Measurements from ENCODE around the gene AGFG2.

The AGFG2 gene

DNA sequence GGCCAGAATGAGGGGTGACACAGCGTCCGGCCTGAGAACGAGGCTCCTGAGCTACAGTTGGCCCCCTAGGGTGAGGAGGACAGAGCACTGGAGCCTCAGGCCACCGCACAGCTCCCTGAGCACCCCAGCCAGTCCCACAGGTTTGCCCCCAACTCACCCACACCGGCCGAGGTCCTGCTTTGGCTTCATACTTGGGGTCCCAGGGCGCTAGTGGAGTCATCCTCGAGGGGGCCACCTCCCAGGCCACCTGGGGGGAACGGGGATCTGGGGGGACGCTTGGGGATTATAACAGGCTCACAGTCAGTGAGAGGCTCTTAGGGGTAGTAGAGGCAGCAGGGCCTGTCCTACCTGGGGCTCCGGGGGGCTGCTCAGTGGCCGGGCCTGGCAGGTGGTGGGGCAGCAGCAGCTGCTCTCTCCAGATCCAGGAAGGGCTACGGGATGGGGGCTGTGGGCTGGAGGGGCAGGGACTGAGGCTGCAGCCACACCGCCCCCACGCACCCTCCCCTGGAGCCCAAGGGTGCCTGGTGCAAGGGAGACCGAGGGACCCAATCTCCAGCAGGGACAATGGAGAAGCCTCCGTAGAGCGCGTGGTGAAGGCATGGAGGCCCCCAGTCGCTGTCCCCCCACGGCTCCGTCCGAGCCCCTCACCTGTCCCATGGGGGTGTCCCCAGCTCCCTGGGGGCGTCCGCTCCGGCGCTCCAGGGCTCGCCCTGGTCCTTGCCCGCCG, 34.1 kb downstream of the AGFG2 start:
- no peak overlapping the region for H2AFZ ChIP-seq (ENCODE audit: low read depth, low read length)
- no peaks in the 10 kb centered on the region for H3K36me3 ChIP-seq (replicated peaks; ENCODE audit: low read depth, low read length)
- no peak overlapping the region for H3K27ac ChIP-seq (ENCODE audit: low read length)
- no peaks in the 10 kb centered on the region for H3K4me1 ChIP-seq (ENCODE audit: low read length)
- H3K27me3 ChIP-seq (ENCODE audit: low read depth, low read length): no peaks in the 10 kb centered on the region
- TF ChIP-seq EZH2phosphoT487 (IDR thresholded peaks at IDR 0.05; ENCODE audit: low read depth): no peak
- TF ChIP-seq CTCF (IDR thresholded peaks at IDR 0.05; ENCODE audit: low read depth, low read length): no peak
- no peaks in the 10 kb centered on the region for H3K79me2 ChIP-seq (ENCODE audit: low read length)
- no peak overlapping the region for H3K4me2 ChIP-seq (ENCODE audit: low read length)
- H3K9ac ChIP-seq (ENCODE audit: low read length): no peak overlapping the region
- H3K9me3 ChIP-seq (ENCODE audit: insufficient read depth, low read length): no peaks in the 10 kb centered on the region
- no peaks in the 10 kb centered on the region for H4K20me1 ChIP-seq (ENCODE audit: insufficient read depth, low read length)
- no peak overlapping the region for H3K4me3 ChIP-seq (ENCODE audit: low read length)

- no peaks in the 10 kb centered on the region for H3K27me3 ChIP-seq (ENCODE audit: low read depth, low read length)
- no peaks in the 10 kb centered on the region for H3K79me2 ChIP-seq (ENCODE audit: low read length)
- H3K4me1 ChIP-seq (ENCODE audit: low read length): no peaks in the 10 kb centered on the region
- no peak within 1 kb of the TSS for H3K4me2 ChIP-seq (ENCODE audit: low read length)
- H3K4me3 ChIP-seq (ENCODE audit: low read length): no peak within 1 kb of the TSS
- H3K9ac ChIP-seq (ENCODE audit: low read length): no peak within 1 kb of the TSS
- H2AFZ ChIP-seq (ENCODE audit: low read depth, low read length): no peak within 1 kb of the TSS
- no peaks in the 10 kb centered on the region for H3K9me3 ChIP-seq (ENCODE audit: insufficient read depth, low read length)
- H3K27ac ChIP-seq (ENCODE audit: low read length): no peak within 1 kb of the TSS
- peaks cover 3% of the 10 kb centered on the region for H3K36me3 ChIP-seq (replicated peaks; ENCODE audit: low read depth, low read length)
- TF ChIP-seq EZH2phosphoT487 (IDR thresholded peaks at IDR 0.05; ENCODE audit: low read depth): no peak
- no peak for TF ChIP-seq CTCF (IDR thresholded peaks at IDR 0.05; ENCODE audit: low read depth, low read length)
- H4K20me1 ChIP-seq (ENCODE audit: insufficient read depth, low read length): no peaks in the 10 kb centered on the region
Measured at GRCh38 chr7:100573691-100574361, 34.8 kb downstream of the AGFG2 start, which contains the start of gene SAP25. Gene SAP25 (minus strand): TSS chr7:100573900. CDS start chr7:100573742, 158 bp downstream.

GRCh38 chr7:100574362-100575205, 35.6 kb downstream of the AGFG2 start:
- H4K20me1 ChIP-seq (ENCODE audit: insufficient read depth, low read length): no peaks in the 10 kb centered on the region
- TF ChIP-seq CTCF (IDR thresholded peaks at IDR 0.05; ENCODE audit: low read depth, low read length): no peak
- no peak for TF ChIP-seq EZH2phosphoT487 (IDR thresholded peaks at IDR 0.05; ENCODE audit: low read depth)
- no peak overlapping the region for H3K4me2 ChIP-seq (ENCODE audit: low read length)
- no peaks in the 10 kb centered on the region for H3K79me2 ChIP-seq (ENCODE audit: low read length)
- H3K27me3 ChIP-seq (ENCODE audit: low read depth, low read length): no peaks in the 10 kb centered on the region
- H3K27ac ChIP-seq (ENCODE audit: low read length): no peak overlapping the region
- peaks cover 4% of the 10 kb centered on the region for H3K36me3 ChIP-seq (replicated peaks; ENCODE audit: low read depth, low read length)
- no peaks in the 10 kb centered on the region for H3K9me3 ChIP-seq (ENCODE audit: insufficient read depth, low read length)
- no peak overlapping the region for H2AFZ ChIP-seq (ENCODE audit: low read depth, low read length)
- no peak overlapping the region for H3K9ac ChIP-seq (ENCODE audit: low read length)
- no peak overlapping the region for H3K4me3 ChIP-seq (ENCODE audit: low read length)
- no peaks in the 10 kb centered on the region for H3K4me1 ChIP-seq (ENCODE audit: low read length)

DNA sequence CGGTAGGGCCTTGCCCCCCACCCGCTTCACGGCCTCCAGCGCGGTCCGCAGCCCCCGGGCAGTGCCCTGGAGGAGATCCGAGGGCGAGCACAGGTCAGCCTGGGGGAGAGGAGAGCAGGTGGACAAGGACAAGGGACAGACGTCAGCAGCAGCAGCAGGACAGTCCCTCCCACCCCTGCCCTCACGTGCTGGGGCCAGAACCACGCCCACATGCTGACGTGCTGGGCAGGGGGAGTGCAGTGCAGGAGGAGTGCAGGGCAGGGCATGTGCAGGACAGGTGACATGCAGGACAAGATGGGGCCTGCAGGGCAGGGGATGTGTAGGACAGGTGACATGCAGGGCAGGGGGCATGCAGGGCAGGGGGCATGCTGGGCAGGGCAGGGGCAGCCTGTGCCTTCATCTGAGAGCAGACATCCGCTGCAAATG, 36.2 kb downstream of the AGFG2 start:
- Histone ChIP-seq H3K9ac (ENCODE audit: low read length) (no peak overlapping the region), H3K36me3 (replicated peaks; ENCODE audit: low read depth, low read length) (peaks cover 6% of the 10 kb centered on the region), H3K9me3 (ENCODE audit: insufficient read depth, low read length) (no peaks in the 10 kb centered on the region), H3K27ac (ENCODE audit: low read length) (no peak overlapping the region), H3K4me1 (ENCODE audit: low read length) (no peaks in the 10 kb centered on the region), H2AFZ (ENCODE audit: low read depth, low read length) (no peak overlapping the region), H3K79me2 (ENCODE audit: low read length) (no peaks in the 10 kb centered on the region), H3K4me2 (ENCODE audit: low read length) (no peak overlapping the region), H3K27me3 (ENCODE audit: low read depth, low read length) (no peaks in the 10 kb centered on the region), H4K20me1 (ENCODE audit: insufficient read depth, low read length) (no peaks in the 10 kb centered on the region), H3K4me3 (ENCODE audit: low read length) (no peak overlapping the region)
- TF ChIP-seq EZH2phosphoT487 (IDR thresholded peaks at IDR 0.05; ENCODE audit: low read depth) (no peak), CTCF (IDR thresholded peaks at IDR 0.05; ENCODE audit: low read depth, low read length) (no peak)
